Kidney (tissue), 14 donors: ENCODE results near the gene GATA2. TPM values are rescaled to one million over a fixed set of nuclear protein-coding genes. Genes with fewer than 3 reads are reported as not detected.

Experiments
- DNase-seq, 5 donors: peaks; one replicate each; pipeline ENCODE4 v3.0.0-alpha.2; 2013 to 2020
- FAIRE-seq: peaks from 2 replicates; lab custom pipeline; 2012; peaks lifted over from hg19 to GRCh38; lab: Jason Lieb, UNC
- H3K27ac ChIP-seq, 2 donors: one replicate each; pipeline ENCODE4 v1.7.0; 2013; ENCODE audit warnings: low read depth in 2 of 2, low read length in 2 of 2, inconsistent platforms in 1 of 2
- H3K27me3 ChIP-seq: one replicate; pipeline ENCODE4 v1.7.1; 2013; ENCODE audit warnings: low read length, inconsistent platforms; ENCODE audit not compliant: control insufficient read depth, insufficient read depth
- H3K36me3 ChIP-seq, 3 donors: one replicate each; pipeline versions ENCODE4 v1.7.0 to v1.7.1; 2013; ENCODE audit warnings: low read length in 3 of 3, control low read depth in 1 of 3, inconsistent platforms in 1 of 3; ENCODE audit not compliant: insufficient read depth in 3 of 3, control insufficient read depth in 2 of 3
- H3K4me1 ChIP-seq, 3 donors: one replicate each; pipeline versions ENCODE4 v1.7.0 to v1.7.1; 2013; ENCODE audit warnings: low read length in 3 of 3, inconsistent platforms in 1 of 3, low read depth in 1 of 3; ENCODE audit not compliant: control insufficient read depth in 2 of 3, insufficient read depth in 2 of 3
- H3K4me3 ChIP-seq, 3 donors: one replicate each; pipeline versions ENCODE4 v1.7.0 to v1.8.1; 2013; ENCODE audit warnings: low read length in 3 of 3, control low read depth in 1 of 3, inconsistent platforms in 1 of 3
- H3K9ac ChIP-seq, 3 donors: one replicate each; pipeline versions ENCODE4 v1.7.0 to v1.7.1; 2013; ENCODE audit warnings: low read length in 3 of 3, control low read depth in 1 of 3, inconsistent platforms in 1 of 3
- H3K9me3 ChIP-seq, 3 donors: one replicate each; pipeline versions ENCODE4 v1.7.0 to v1.7.1; 2013; ENCODE audit warnings: low read length in 3 of 3, control low read depth in 1 of 3, inconsistent platforms in 1 of 3; ENCODE audit not compliant: control insufficient read depth in 2 of 3, insufficient read depth in 1 of 3
- CTCF ChIP-seq: IDR thresholded peaks from 3 replicates; pipeline ENCODE4 v1.5.1; 2012; ENCODE audit warnings: mild to moderate bottlenecking, moderate library complexity, borderline replicate concordance; ENCODE audit not compliant: insufficient read depth; ENCODE audit errors: extremely low read depth
- intact Hi-C: fragments of 100-400 bp; cut with DNase I; formaldehyde crosslinking; loops from one replicate; pipeline ENCODE4 v1.11.1; 2022
- polyA plus RNA-seq: library from polyadenylated mRNA; stranded (reverse); fragments of 350-450 nt; fragmentation: Illumina TruSeq; extraction: RNeasy Lipid Tissue Mini Kit (QIAGEN cat#74804); gene quantifications from one replicate; pipeline ENCODE4 v1.2.3, GENCODE V29; 2014; ENCODE audit warnings: low read depth, low replicate concordance; ENCODE audit not compliant: insufficient read depth
- total RNA-seq: library from RNA; stranded (reverse); fragmentation: NEBNext Ultra II Directional; extraction: Animal tissue kit (Norgen Biotek cat#: 25700); gene quantifications from one replicate; pipeline ENCODE4 v1.2.1, GENCODE V29; 2021
- donor health status: control.
- donor health status: control.
- donor health status: control.
- donor health status: control.
- donor health status: control.
- donor health status: DM: yes; HTN: yes; CAD: no.
- donor health status: Normal renal cell carcinoma (clear cell type).

Gene GATA2
- total and polyA plus RNA-seq, 2 donors from 2014 or later: 22.9 to 31.4 TPM

- Histone ChIP-seq H3K4me3 (no peak overlapping the region), H3K36me3 (peaks cover 0 to under 1% (median 0%) of the 10 kb centered on the region in 3 donors), H3K9me3 (no peaks in the 10 kb centered on the region), H3K27ac (peak overlapping the region in 1 of 2 donors; percentile 51), H3K9ac (no peak overlapping the region), H3K4me1 (peaks cover 0 to 4% (median 2%) of the 10 kb centered on the region in 3 donors), H3K27me3 (peaks cover 22% of the 10 kb centered on the region)
- DNase-seq (peak in 2 of 5 donors; percentile 11 to 81), FAIRE-seq (no peak)
- intact Hi-C loops: no loop called here
- no peak for TF ChIP-seq CTCF
Observed at GRCh38 chr3:128480278-128480677, 12.7 kb downstream of the GATA2 start.

GRCh38 chr3:128479558-128480086 is 13.4 kb downstream of the GATA2 start:
- H3K27ac ChIP-seq: no peak overlapping the region
- intact Hi-C loops: no loop called here
- no peak for FAIRE-seq
- H3K9ac ChIP-seq: no peak overlapping the region
- no peaks in the 10 kb centered on the region for H3K36me3 ChIP-seq
- peaks cover 16% of the 10 kb centered on the region for H3K27me3 ChIP-seq
- peaks cover 0 to 2% (median under 1%) of the 10 kb centered on the region in 3 donors for H3K4me1 ChIP-seq
- H3K9me3 ChIP-seq: no peaks in the 10 kb centered on the region
- TF ChIP-seq CTCF: no peak
- peak in 1 of 5 donors; percentile 52 for DNase-seq
- no peak overlapping the region for H3K4me3 ChIP-seq

GRCh38 chr3:128478576-128479506 is 14.2 kb downstream of the GATA2 start:
- no peak overlapping the region for H3K27ac ChIP-seq
- intact Hi-C loops: no loop called here
- no peak for TF ChIP-seq CTCF
- peaks cover 15% of the 10 kb centered on the region for H3K27me3 ChIP-seq
- H3K4me3 ChIP-seq: no peak overlapping the region
- H3K9ac ChIP-seq: no peak overlapping the region
- FAIRE-seq (no peak), DNase-seq (peak in 1 of 5 donors; percentile 46)
- no peaks in the 10 kb centered on the region for H3K9me3 ChIP-seq
- H3K4me1 ChIP-seq: peaks cover 0 to 2% (median 0%) of the 10 kb centered on the region in 3 donors
- H3K36me3 ChIP-seq: no peaks in the 10 kb centered on the region
